ENCODE results near the gene NBEA. TPM values are rescaled to one million over a fixed set of nuclear protein-coding genes. Genes with fewer than 3 reads are reported as not detected.
"Not testable (repeated sequence)": the region's sequence is repeated elsewhere in the genome, so short reads cannot be mapped to it uniquely, and the experiment has no call there.

NBEA gene, protein sequence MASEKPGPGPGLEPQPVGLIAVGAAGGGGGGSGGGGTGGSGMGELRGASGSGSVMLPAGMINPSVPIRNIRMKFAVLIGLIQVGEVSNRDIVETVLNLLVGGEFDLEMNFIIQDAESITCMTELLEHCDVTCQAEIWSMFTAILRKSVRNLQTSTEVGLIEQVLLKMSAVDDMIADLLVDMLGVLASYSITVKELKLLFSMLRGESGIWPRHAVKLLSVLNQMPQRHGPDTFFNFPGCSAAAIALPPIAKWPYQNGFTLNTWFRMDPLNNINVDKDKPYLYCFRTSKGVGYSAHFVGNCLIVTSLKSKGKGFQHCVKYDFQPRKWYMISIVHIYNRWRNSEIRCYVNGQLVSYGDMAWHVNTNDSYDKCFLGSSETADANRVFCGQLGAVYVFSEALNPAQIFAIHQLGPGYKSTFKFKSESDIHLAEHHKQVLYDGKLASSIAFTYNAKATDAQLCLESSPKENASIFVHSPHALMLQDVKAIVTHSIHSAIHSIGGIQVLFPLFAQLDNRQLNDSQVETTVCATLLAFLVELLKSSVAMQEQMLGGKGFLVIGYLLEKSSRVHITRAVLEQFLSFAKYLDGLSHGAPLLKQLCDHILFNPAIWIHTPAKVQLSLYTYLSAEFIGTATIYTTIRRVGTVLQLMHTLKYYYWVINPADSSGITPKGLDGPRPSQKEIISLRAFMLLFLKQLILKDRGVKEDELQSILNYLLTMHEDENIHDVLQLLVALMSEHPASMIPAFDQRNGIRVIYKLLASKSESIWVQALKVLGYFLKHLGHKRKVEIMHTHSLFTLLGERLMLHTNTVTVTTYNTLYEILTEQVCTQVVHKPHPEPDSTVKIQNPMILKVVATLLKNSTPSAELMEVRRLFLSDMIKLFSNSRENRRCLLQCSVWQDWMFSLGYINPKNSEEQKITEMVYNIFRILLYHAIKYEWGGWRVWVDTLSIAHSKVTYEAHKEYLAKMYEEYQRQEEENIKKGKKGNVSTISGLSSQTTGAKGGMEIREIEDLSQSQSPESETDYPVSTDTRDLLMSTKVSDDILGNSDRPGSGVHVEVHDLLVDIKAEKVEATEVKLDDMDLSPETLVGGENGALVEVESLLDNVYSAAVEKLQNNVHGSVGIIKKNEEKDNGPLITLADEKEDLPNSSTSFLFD (N-terminal part only)
- total RNA-seq: 0.27 and 0.39 TPM in 2 replicates

DNA sequence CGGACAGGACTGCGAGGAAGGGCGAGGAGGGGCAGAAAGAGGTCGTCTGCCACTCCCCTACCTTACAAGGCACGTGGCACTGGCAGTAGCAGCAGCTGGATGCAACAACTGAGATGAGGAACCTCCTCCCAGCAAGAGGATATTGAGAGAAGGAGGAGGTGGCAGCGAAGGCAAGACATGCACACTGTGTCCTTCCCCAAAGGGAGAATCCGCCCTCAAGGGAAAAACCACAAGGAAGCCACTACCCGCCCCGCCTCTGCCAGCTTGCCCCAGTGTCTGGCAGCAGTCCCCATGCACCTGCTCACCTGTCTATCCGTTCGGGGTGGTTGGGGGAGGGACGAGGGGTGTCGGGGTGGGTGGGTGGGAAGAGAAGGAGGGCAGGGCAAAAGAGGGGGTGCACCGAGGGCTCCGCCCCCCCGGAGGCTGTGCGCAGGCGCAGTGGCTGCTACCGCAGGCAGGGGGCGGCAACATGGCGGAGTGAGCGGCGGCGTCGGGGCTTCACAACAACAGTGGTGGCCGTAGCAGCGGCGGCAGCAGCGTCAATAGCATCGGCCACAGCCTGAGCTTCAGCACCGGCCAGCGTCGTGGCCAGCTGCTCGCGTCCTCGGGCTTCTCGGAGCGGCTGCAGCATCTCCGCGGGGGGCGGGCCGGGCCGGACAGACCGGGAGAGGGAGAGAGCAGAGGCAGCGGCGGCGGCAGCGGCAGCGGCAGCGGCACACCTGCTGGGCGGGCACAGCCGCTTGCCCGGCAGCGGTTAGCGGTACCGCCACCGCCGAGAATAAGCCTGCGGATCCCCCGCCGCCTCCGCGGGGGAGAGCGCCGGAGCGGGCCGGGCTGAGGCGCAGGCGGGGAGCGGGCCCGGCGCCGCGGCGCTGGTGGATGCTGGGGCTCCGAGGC is at the start of gene NBEA:
NBEA (plus strand) TSS at position 436 of the 897 bp plus-strand sequence. CDS start 551 bp downstream, outside the sequence.
- intact Hi-C loops (cut with micrococcal nuclease): loop anchor here (5.0 kb wide), 1 partner anchor 215 kb away; no protein-coding TSS in a partner anchor

DNA sequence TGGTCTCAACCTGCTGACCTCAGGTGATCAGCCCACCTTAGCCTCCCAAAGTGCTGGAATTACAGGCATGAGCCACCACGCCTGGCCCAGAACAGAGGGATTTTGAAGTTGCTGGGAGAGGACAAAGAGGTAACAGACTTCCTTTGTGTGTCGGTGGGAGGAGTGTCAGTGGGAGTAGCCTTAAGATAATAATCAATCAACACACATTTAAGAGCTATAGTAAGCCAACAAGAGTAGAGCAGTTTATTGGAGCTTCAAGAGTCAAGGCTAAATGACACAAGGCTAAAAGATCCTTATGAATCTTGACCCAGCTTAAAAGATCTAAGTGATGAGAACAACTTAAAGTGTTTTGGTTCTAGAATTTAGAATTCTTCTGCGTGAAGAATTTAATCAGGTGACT is 47.3 kb upstream of the NBEA start:
- intact Hi-C loops (cut with micrococcal nuclease): no loop called here

DNA sequence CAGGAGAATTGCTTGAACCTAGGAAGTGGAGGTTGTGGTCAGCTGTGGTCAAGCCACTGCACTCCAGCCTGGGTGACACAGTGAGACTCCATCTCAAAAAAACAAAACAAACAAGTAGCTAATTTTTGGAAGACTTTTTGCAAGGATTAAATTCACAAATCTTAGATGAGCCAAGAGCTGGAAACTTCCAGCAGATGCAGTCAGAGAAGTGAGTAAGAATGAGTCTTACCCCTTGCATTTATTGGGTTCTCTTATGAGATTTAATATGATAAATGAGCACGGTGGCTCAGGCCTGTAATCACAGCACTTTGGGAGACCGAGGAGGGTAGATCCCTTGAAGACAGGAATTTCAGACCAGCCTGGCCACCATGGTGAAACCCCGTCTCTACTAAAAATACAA is 44.9 kb upstream of the NBEA start:
- intact Hi-C loops (cut with micrococcal nuclease): no loop called here

DNA sequence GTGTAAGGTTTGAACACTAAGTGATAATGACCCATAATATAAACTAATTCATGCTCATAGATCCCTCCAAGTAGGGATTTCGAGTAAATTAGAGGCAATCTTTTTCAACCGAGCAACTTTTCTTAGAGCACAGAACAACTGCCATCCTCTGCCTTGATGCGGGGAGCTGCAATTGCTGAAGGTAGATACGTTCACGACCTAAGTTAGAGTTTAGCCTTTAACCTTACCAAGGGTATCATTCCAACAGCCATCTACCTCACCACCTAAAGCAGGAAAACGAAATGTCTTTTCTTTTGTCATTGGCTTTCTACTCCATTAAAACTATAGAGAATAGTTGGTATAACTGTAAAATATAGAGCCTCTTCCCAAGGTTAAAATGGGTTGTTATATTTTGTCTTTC is 42.2 kb upstream of the NBEA start:
- intact Hi-C loops (cut with micrococcal nuclease): no loop called here

DNA sequence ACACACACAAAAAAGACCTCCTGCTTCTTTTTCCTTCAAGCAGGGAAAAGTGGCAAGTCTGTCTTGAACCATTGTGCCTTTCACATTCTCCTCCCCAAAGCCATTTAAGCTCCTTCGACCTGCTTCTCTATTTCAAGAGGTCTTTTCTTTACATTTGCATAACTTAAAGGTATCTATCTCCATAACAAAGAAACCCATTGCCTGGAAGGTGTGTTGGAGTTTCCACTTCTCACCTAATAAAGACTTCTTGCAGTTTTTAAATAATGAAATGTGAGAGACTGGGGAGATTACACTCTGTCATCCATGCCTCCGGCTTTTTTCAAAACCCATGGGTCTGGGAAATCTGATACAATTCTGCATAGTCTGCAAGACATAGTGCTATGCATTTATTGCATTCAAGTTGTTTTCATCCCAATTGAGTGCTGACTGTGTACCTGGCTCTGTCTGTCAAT is 41.8 kb upstream of the NBEA start:
- intact Hi-C loops (cut with micrococcal nuclease): no loop called here

DNA sequence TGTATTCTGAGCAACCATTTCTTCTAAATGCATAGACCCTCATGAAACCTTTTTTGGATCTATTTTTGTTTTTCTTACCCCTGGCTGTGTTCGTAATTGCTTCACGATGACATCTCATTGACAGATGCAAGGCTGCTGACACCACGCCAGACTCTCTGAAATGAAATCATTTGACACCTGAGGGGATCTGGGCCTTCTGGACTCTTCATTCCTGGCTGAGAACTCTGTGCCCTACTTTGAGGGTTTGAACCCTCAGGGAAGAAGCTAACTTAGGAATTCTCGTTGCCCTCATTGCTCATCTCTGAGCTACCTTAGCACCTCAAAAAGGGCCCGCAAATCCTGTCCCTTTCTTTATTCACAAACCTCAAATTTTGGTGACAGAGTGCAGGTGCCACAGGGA is 40.5 kb upstream of the NBEA start:
- intact Hi-C loops (cut with micrococcal nuclease): no loop called here

DNA sequence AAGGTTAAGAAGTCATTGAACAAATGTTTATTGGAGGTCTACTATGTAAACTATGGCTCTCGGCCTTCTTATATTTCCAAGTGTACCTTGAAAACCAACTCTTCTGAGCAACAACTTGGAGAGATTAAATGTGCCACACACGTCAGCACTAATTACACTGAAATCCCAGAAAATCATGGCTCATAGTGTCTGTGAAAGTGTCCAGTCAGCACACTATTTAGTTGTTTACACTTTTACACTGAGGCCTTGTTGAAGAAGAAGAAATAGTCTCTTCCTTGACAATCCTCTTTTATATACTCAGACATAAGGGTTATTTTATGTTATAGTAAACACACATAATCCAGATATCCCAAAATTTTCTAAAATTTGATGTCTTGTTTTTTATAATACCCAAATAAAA is 30.9 kb upstream of the NBEA start:
- intact Hi-C loops (cut with micrococcal nuclease): no loop called here

DNA sequence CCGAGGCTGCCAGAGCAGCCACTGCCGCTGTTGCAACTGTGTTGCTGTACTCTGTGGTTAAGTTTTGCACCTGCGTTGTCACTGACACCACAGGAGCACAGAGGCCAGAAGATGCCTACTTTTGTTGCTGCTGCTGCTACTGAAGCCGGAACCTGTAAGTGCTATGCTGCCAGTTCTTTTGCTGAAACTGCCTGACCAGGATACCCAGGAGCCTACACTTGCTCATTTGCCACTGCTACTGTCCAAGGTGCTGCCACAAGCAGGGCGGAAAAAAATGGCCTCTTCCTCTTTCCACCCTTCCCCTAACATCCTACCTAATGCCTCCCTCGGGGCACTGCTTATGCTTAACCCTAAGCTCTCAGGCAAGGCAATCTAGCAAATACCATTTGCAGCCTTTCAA is 29.0 kb upstream of the NBEA start:
- intact Hi-C loops (cut with micrococcal nuclease): no loop called here

DNA sequence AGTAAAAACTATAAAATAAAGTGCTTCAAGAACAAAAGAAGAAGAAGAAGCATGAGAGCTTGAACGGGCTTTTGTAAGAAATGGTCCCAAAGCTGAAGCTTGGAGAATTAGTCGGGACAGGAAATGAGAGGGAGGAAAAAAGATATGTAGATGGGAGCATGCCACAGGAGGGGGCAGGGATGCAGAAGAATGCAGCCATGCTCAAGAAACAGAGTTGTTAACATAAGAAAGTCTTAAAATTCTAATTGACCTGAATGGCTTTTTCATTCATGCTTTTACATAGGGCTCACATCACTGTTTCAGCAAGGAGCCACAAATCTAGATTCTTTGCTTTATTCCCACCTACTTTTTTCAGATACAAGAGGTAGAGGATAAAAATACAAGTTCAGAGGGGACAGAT is 27.7 kb upstream of the NBEA start:
- intact Hi-C loops (cut with micrococcal nuclease): no loop called here

DNA sequence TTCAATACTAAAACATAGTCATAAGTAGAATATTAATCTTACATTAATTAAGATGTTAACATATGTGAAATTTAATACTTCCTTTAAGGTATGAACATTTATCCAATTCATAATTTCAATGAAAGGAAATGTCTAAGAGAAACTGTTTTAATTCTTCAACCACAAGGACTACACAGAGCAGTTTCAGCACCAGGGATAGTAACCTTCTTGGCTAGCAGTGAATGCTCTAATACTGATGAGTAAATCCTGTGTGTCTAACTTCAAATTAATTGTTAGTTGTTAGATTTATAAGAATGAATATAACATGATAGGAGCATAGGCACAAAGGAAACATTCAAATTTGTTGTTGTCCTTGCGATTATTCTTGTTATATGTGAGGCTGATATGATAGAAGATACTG is 15.6 kb upstream of the NBEA start:
- intact Hi-C loops (cut with micrococcal nuclease): no loop called here

DNA sequence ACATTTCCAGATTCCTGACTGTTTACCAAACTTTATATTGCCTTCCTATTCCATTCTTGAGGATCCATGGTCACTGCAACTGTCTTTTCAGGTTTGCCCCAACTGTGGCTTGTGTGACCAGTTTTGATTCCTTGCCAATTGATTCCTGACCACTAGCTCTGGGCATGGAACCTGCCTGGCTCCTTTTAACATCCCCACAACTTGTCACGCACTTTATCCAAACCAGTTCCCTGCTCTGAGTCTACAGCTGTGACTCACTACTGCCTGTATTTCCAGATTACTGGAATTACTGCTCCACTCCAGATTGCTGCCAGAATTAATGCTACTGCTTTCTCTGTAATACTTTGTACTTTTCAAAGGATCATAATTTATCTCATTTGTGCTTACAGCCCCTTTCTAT is 13.4 kb upstream of the NBEA start:
- intact Hi-C loops (cut with micrococcal nuclease): not testable (repeated sequence)

DNA sequence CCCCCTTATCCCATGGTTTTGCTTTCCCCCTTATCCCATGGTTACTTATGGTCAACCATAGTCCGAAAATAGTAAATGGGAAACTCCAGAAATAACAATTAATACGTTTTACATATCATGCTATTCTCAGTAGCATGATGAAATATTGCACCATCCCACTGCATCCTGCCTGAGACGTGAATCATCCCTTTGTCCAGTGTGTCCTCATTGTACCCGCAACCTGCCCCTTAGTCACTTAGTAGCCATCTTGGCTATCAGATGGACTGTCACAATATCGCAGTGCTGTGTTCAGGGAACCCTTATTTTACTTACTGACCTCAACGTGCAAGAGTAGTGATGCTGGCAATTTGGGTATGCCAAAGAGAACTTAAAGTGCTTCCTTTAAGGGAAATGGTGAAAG is 10.5 kb upstream of the NBEA start:
- intact Hi-C loops (cut with micrococcal nuclease): no loop called here

DNA sequence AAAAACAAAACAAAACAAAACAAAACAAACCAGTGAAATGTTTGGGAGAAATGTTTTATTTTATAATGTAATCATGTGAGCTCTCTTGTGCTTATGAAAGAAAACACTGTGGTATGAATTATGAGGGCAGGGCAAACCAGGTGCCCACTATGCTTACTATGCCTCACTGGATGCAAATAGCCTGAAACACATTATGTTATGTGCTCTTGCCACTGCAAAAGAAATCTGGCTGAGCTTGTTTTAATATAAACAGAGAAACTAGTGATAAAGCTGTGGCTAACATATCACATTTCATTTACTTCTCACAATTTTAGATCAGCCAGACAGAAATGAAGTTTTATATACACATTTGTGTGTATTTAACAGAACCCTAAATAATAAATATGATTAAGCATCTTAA is 8.7 kb upstream of the NBEA start:
- intact Hi-C loops (cut with micrococcal nuclease): no loop called here

DNA sequence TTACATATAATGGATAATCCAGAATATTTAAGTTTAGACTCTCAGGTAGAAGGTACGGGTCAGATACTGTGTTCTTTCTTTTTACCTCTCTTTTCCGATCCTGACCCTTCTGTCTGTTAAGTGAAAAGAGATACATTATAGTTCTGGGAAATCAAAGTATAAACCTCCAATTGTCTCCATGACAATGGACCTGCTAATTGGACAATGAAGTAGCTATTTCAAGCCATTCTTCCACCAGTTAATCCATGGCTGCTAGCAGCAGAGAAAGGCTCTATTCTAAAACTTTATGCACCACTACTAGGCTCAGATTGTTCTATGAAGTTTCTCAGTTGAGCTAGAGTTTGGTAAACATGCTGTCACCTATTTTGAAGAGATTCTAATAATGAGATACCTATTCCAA is 8.3 kb upstream of the NBEA start:
- intact Hi-C loops (cut with micrococcal nuclease): no loop called here

DNA sequence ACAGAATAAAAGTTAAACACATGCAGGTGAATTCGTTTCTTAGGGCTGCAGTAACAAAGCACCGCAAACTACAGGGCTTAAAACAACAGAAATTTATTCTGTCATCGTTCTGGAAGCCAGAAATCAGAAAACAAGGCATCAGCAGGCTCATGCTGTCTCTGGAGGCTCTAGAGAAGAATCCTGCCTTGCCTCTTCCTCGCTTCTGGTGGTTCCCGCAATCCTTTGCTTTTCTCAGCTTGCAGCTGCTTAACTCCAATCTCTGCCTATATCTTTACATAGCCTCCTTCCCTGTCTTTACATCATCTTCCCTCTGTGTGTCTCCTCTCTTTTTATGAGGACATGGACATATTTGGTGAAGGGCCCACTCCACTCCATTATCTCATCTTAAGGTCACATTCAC is 6.2 kb upstream of the NBEA start:
- intact Hi-C loops (cut with micrococcal nuclease): no loop called here

DNA sequence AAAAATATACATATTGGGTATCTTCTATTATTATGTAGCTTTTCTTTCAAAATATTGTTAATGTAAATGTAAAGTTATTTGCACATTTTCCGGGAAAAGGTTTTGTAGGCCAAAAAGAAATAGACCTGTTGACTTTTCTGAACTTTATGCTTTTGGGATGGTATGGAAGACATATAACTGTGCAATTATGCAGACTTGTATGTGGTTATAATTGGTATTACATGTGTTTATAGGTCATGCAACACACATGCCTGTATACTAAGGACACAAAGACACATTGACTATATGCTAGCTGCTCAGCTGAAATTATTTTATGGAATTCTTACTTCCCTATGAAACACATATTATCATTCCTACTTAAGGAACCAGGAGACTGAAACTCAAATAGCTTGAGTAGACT is 2.3 kb upstream of the NBEA start:
- intact Hi-C loops (cut with micrococcal nuclease): loop anchor here (5.0 kb wide), 1 partner anchor 218 kb away; no protein-coding TSS in a partner anchor

DNA sequence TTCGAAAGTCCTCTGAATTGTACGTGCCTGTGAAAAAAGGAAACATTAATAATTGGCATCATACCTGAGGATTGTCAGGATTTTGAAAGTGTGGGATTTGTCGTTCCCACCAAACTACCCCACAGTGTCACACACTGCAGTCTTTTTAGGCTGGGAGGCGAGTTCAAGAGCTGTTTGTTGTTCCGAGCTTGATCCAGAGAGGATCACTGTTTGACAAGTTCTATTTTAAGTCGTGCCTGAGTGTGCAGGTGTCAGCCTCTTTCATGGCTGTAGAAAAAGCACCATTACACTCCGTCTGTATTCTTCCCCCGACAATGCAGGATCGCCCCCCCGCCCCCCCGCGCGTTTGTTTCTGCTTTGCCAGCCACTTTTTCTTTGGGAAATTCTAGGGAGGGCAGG is 635 bp upstream of the NBEA start:
- intact Hi-C loops (cut with micrococcal nuclease): loop anchor here (5.0 kb wide), 1 partner anchor 216 kb away; no protein-coding TSS in a partner anchor

DNA sequence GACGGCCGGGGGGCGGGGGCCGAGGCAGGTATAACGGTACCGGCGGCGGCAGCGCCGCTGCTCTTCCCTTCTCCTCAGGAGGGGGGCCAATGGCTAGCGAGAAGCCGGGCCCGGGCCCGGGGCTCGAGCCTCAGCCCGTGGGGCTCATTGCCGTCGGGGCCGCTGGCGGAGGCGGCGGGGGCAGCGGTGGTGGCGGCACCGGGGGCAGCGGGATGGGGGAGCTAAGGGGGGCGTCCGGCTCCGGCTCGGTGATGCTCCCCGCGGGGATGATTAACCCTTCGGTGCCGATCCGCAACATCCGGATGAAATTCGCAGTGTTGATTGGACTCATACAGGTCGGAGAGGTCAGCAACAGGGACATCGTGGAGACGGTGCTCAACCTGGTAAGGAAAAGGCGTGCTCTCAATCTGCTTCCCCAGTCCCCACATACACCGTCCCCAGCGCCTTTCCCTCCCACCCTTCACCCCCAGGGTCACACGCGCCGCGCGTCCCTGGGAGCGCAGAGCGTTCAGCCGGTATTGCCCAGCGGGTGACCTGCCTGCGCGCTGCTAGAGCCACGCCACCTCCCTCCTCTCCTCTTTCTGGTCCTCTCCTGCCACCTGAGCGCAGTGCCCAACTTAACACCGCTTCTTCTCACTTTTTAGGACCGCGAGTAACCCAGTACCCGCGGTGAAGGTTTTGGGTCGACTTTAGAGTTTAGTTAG is 814 bp downstream of the NBEA start:
- intact Hi-C loops (cut with micrococcal nuclease): loop anchor here (5.0 kb wide), 1 partner anchor 214 kb away; no protein-coding TSS in a partner anchor

DNA sequence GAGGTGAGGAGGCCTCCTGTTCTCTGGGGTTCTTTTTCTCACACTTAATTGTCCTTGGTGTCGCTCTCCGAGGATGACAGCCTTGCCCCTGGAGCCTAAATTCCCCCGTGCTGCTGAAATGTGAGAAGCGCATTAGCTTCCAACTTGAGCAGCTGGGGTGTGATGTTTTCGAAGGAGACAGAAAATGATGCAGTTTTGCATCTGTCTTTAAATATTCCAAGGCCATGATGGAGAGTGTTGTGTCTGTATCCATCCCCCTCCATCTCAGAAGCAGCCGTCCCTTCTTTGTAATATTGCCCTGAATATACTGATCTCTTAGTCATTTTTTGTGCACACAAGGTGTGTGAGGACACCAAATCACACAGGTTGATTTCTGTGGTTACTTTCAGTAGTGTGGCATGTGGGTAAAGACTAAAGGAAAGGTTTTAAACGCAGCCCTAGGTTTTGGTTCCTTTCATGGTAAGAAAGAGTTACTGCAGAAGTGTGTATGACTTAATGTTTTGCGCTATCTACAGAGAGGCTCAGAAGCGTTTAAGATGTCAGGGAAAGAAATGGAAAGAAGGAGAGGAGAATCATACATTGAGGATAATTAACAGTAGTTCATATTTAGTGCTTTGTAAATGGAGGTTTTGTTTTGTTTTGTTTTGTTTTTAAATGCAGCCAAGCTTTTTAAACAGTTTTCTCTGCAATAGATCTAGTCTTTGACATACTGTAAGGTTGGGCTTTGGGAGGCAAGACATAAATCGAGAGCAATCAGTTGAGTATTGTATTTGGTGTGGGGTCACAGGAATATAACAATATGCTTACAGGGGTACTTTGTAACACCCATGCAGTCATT is 1.6 kb downstream of the NBEA start:
- intact Hi-C loops (cut with micrococcal nuclease): loop anchor here (5.0 kb wide), 1 partner anchor 214 kb away; no protein-coding TSS in a partner anchor

Measured in T-helper 2 cell treated with Interferon-gamma antibody and Interleukin-4, amounts not matched to agents 100 ng/mL and 5 ng/mL, for 36 hours (primary cell).